BLaER1 (cell line): Measurements from ENCODE around the gene PPP1R13L.

ENCODE experiments used
- H3K27ac ChIP-seq: shearing (Covaris generic); formaldehyde crosslinking; 2 replicates; pipeline ENCODE4 v1.8.1; 2022
- H3K27me3 ChIP-seq: shearing (Covaris generic); formaldehyde crosslinking; 2 replicates; pipeline ENCODE4 v1.8.1; 2022
- H3K36me3 ChIP-seq: shearing (Covaris generic); formaldehyde crosslinking; 2 replicates; pipeline ENCODE4 v1.8.1; 2022
- H3K4me1 ChIP-seq: shearing (Covaris generic); formaldehyde crosslinking; 2 replicates; pipeline ENCODE4 v1.8.1; 2022
- H3K4me2 ChIP-seq: shearing (Covaris generic); formaldehyde crosslinking; 2 replicates; pipeline ENCODE4 v1.8.1; 2022
- H3K4me3 ChIP-seq: shearing (Covaris generic); formaldehyde crosslinking; 2 replicates; pipeline ENCODE4 v1.8.1; 2022
- H3K9ac ChIP-seq: shearing (Covaris generic); formaldehyde crosslinking; 2 replicates; pipeline ENCODE4 v1.8.1; 2022
- H3K9me3 ChIP-seq: shearing (Covaris generic); formaldehyde crosslinking; 2 replicates; pipeline ENCODE4 v1.8.1; 2022
- H4K20me1 ChIP-seq: shearing (Covaris generic); formaldehyde crosslinking; 2 replicates; pipeline ENCODE4 v1.8.1; 2022
- Cebpa-rat ChIP-seq: shearing (Covaris generic); IDR thresholded peaks from 2 replicates; pipeline ENCODE4 v1.8.1; 2022

The PPP1R13L gene

GRCh38 chr19:45348367-45349125 lies 56.3 kb downstream of the PPP1R13L start:
- Histone ChIP-seq H3K27me3 (peaks cover 9% of the 10 kb centered on the region; the same call in 1 of the 2 replicates), H3K4me3 (no peak overlapping the region), H3K4me2 (no peak overlapping the region), H3K27ac (no peak overlapping the region), H4K20me1 (no peaks in the 10 kb centered on the region), H3K4me1 (no peaks in the 10 kb centered on the region), H3K9me3 (no peaks in the 10 kb centered on the region), H3K36me3 (peaks cover 41% of the 10 kb centered on the region), H3K9ac (no peak overlapping the region)
- TF ChIP-seq Cebpa-rat, result peak; percentile 58; the same call in 1 of the 2 replicates

GRCh38 chr19:45347570-45348366 lies 57.1 kb downstream of the PPP1R13L start:
- Histone ChIP-seq H3K4me1 (no peaks in the 10 kb centered on the region), H3K4me3 (no peak overlapping the region), H3K4me2 (no peak overlapping the region), H3K9ac (no peak overlapping the region), H4K20me1 (no peaks in the 10 kb centered on the region), H3K9me3 (no peaks in the 10 kb centered on the region), H3K27me3 (peaks cover 9% of the 10 kb centered on the region; the same call in 1 of the 2 replicates), H3K36me3 (peaks cover 33% of the 10 kb centered on the region), H3K27ac (no peak overlapping the region)
- no peak for TF ChIP-seq Cebpa-rat

- H3K4me3 ChIP-seq, result no peak overlapping the region
- no peak overlapping the region for H3K27ac ChIP-seq
- no peaks in the 10 kb centered on the region for H3K9me3 ChIP-seq
- no peak for TF ChIP-seq Cebpa-rat
- peaks cover 20% of the 10 kb centered on the region for H3K36me3 ChIP-seq
- H3K9ac ChIP-seq, result no peak overlapping the region
- H3K4me2 ChIP-seq, result no peak overlapping the region
- peaks cover 12% of the 10 kb centered on the region; the same call in 1 of the 2 replicates for H3K27me3 ChIP-seq
- no peaks in the 10 kb centered on the region for H3K4me1 ChIP-seq
- H4K20me1 ChIP-seq, result no peaks in the 10 kb centered on the region
These were observed 58.4 kb downstream of the PPP1R13L start for GRCh38 chr19:45346449-45346848.

GRCh38 chr19:45345506-45345860 lies 59.4 kb downstream of the PPP1R13L start:
- Histone ChIP-seq H3K9ac (no peak overlapping the region), H3K9me3 (no peaks in the 10 kb centered on the region), H3K4me2 (no peak overlapping the region), H3K4me1 (peaks cover 4% of the 10 kb centered on the region), H3K27me3 (peaks cover 22% of the 10 kb centered on the region), H3K27ac (no peak overlapping the region), H4K20me1 (no peaks in the 10 kb centered on the region), H3K36me3 (peaks cover 10% of the 10 kb centered on the region), H3K4me3 (no peak overlapping the region)
- no peak for TF ChIP-seq Cebpa-rat

- no peak overlapping the region for H3K27ac ChIP-seq
- H3K4me3 ChIP-seq, result no peak overlapping the region
- no peak overlapping the region for H3K9ac ChIP-seq
- peaks cover 8% of the 10 kb centered on the region for H3K4me1 ChIP-seq
- H3K4me2 ChIP-seq, result no peak overlapping the region
- H3K9me3 ChIP-seq, result no peaks in the 10 kb centered on the region
- H3K36me3 ChIP-seq, result peaks cover 4% of the 10 kb centered on the region; the same call in 1 of the 2 replicates
- no peak for TF ChIP-seq Cebpa-rat
- no peaks in the 10 kb centered on the region for H4K20me1 ChIP-seq
- H3K27me3 ChIP-seq, result peaks cover 28% of the 10 kb centered on the region
These were observed 60.0 kb downstream of the PPP1R13L start for GRCh38 chr19:45344621-45345505.

- no peak for TF ChIP-seq Cebpa-rat
- Histone ChIP-seq H3K36me3 (no peaks in the 10 kb centered on the region), H3K27me3 (peaks cover 28% of the 10 kb centered on the region), H3K27ac (no peak overlapping the region), H3K4me3 (no peak overlapping the region), H3K9ac (no peak overlapping the region), H4K20me1 (no peaks in the 10 kb centered on the region), H3K4me1 (peaks cover 11% of the 10 kb centered on the region), H3K9me3 (no peaks in the 10 kb centered on the region), H3K4me2 (no peak overlapping the region)
These were observed 62.0 kb downstream of the PPP1R13L start for GRCh38 chr19:45342911-45343310.

- no peak overlapping the region for H3K27ac ChIP-seq
- peak overlapping the region; percentile 60 for H3K4me3 ChIP-seq
- peaks cover 19% of the 10 kb centered on the region for H3K27me3 ChIP-seq
- H3K9me3 ChIP-seq, result no peaks in the 10 kb centered on the region
- H4K20me1 ChIP-seq, result no peaks in the 10 kb centered on the region
- H3K9ac ChIP-seq, result peak overlapping the region; percentile 41; the same call in 1 of the 2 replicates
- no peak for TF ChIP-seq Cebpa-rat
- H3K4me2 ChIP-seq, result peak overlapping the region; percentile 86
- H3K36me3 ChIP-seq, result no peaks in the 10 kb centered on the region
- peaks cover 11% of the 10 kb centered on the region for H3K4me1 ChIP-seq
These were observed 63.9 kb downstream of the PPP1R13L start for GRCh38 chr19:45340899-45341453.

- peaks cover 19% of the 10 kb centered on the region for H3K27me3 ChIP-seq
- H3K9ac ChIP-seq, result peak within 1 kb of the TSS; percentile 41; the same call in 1 of the 2 replicates
- no peak for TF ChIP-seq Cebpa-rat
- peaks cover 14% of the 10 kb centered on the region for H3K4me1 ChIP-seq
- H3K9me3 ChIP-seq, result no peaks in the 10 kb centered on the region
- H3K36me3 ChIP-seq, result no peaks in the 10 kb centered on the region
- H3K4me3 ChIP-seq, result peak within 1 kb of the TSS; percentile 60
- no peaks in the 10 kb centered on the region for H4K20me1 ChIP-seq
- H3K27ac ChIP-seq, result no peak within 1 kb of the TSS
- peak within 1 kb of the TSS; percentile 86 for H3K4me2 ChIP-seq
These were observed 64.5 kb downstream of the PPP1R13L start, which contains the start of gene KLC3 for GRCh38 chr19:45340232-45340898. KLC3 (plus strand) TSS chr19:45340750; CDS start chr19:45345542, 4,792 bp downstream.
